Mesenchymal stem cell (in vitro differentiated cells and primary cell): Measurements from ENCODE around the gene ADAM12.
A peak's percentile ranks its signal among the peaks of the same experiment; 100 is the strongest.
"Not testable (repeated sequence)": the region's sequence is repeated elsewhere in the genome, so short reads cannot be mapped to it uniquely, and the experiment has no call there.

Experiments used
- DNase-seq: peaks from one replicate; pipeline ENCODE4 v3.0.0-alpha.2; 2013
- H2AFZ ChIP-seq: one replicate; pipeline ENCODE4 v1.6.1; 2013; ENCODE audit warnings: low read depth, mild to moderate bottlenecking, control low read depth, inconsistent platforms, low read length, moderate library complexity
- H2AK5ac ChIP-seq: 2 replicates; pipeline ENCODE4 v1.6.1; 2013; ENCODE audit warnings: low read length, moderate library complexity, mild to moderate bottlenecking, inconsistent platforms; ENCODE audit not compliant: severe bottlenecking
- H2BK120ac ChIP-seq: one replicate; pipeline ENCODE4 v1.6.1; 2013; ENCODE audit warnings: low read depth, mild to moderate bottlenecking, inconsistent platforms, low read length, moderate library complexity
- H2BK12ac ChIP-seq, 2 experiments: one replicate each; pipeline ENCODE4 v1.6.1; 2013; ENCODE audit warnings: inconsistent platforms in 2 of 2, low read length in 2 of 2, mild to moderate bottlenecking in 2 of 2, moderate library complexity in 2 of 2, control low read depth in 1 of 2
- H2BK15ac ChIP-seq: one replicate; pipeline ENCODE4 v1.6.1; 2013; ENCODE audit warnings: mild to moderate bottlenecking, low read depth, inconsistent platforms; ENCODE audit not compliant: poor library complexity, severe bottlenecking
- H2BK5ac ChIP-seq: 2 replicates; pipeline ENCODE4 v1.6.1; 2013; ENCODE audit warnings: low read depth, mild to moderate bottlenecking, low read length, control low read depth, inconsistent platforms; ENCODE audit not compliant: poor library complexity, severe bottlenecking
- H3K14ac ChIP-seq, 2 experiments: one replicate each; pipeline ENCODE4 v1.6.1; 2013; ENCODE audit warnings: inconsistent platforms in 2 of 2, low read length in 2 of 2, control low read depth in 1 of 2, mild to moderate bottlenecking in 1 of 2, moderate library complexity in 1 of 2
- H3K18ac ChIP-seq, 2 experiments: one replicate each; pipeline ENCODE4 v1.6.1; 2013; ENCODE audit warnings: inconsistent platforms in 2 of 2, low read length in 2 of 2, control low read depth in 1 of 2, low read depth in 1 of 2, mild to moderate bottlenecking in 1 of 2
- H3K23ac ChIP-seq, 2 experiments: one replicate each; pipeline ENCODE4 v1.6.1; 2013; ENCODE audit warnings: inconsistent platforms in 2 of 2, low read length in 2 of 2, mild to moderate bottlenecking in 2 of 2, moderate library complexity in 2 of 2, control low read depth in 1 of 2
- H3K27ac ChIP-seq: 2 replicates; pipeline ENCODE4 v1.5.1; 2013; ENCODE audit warnings: mild to moderate bottlenecking, moderate library complexity, low read length, control low read depth, inconsistent platforms; ENCODE audit not compliant: poor library complexity, severe bottlenecking
- H3K27me3 ChIP-seq, 2 experiments: 2 replicates each; pipeline versions ENCODE4 v1.6.1 to v1.7.0; 2013; ENCODE audit warnings: low read length in 2 of 2, mild to moderate bottlenecking in 2 of 2, moderate library complexity in 2 of 2, control low read depth in 1 of 2, inconsistent platforms in 1 of 2; ENCODE audit not compliant: control insufficient read depth in 1 of 2, insufficient read depth in 1 of 2
- H3K36me3 ChIP-seq, 2 experiments: 2 replicates each; pipeline versions ENCODE4 v1.6.1 to v1.7.0; 2013; ENCODE audit warnings: low read length in 2 of 2, control low read depth in 1 of 2, inconsistent platforms in 1 of 2, low read depth in 1 of 2, mild to moderate bottlenecking in 1 of 2; ENCODE audit not compliant: insufficient read depth in 2 of 2, control insufficient read depth in 1 of 2
- H3K4ac ChIP-seq, 2 experiments: one replicate each; pipeline ENCODE4 v1.6.1; 2013; ENCODE audit warnings: inconsistent platforms in 2 of 2, low read length in 2 of 2, mild to moderate bottlenecking in 2 of 2, moderate library complexity in 2 of 2, control low read depth in 1 of 2, low read depth in 1 of 2
- H3K4me1 ChIP-seq: 2 replicates; pipeline ENCODE4 v1.6.1; 2013; ENCODE audit warnings: low read depth, low read length, control low read depth; ENCODE audit not compliant: control insufficient read depth, insufficient read depth
- H3K4me2 ChIP-seq: 2 replicates; pipeline ENCODE4 v1.6.1; 2013; ENCODE audit warnings: low read length, mild to moderate bottlenecking, inconsistent platforms; ENCODE audit not compliant: poor library complexity, severe bottlenecking
- H3K4me3 ChIP-seq, 2 experiments: 2 replicates each; pipeline versions ENCODE4 v1.5.1 to v1.7.0; 2013; ENCODE audit warnings: low read length in 2 of 2, mild to moderate bottlenecking in 2 of 2, control low read depth in 1 of 2, low read depth in 1 of 2; ENCODE audit not compliant: insufficient read depth in 1 of 2
- H3K79me1 ChIP-seq: replicated peaks from 2 replicates; pipeline ENCODE4 v1.6.1; 2013; ENCODE audit warnings: mild to moderate bottlenecking, control low read depth, low read length, inconsistent platforms; ENCODE audit not compliant: poor library complexity, severe bottlenecking
- H3K9ac ChIP-seq: 2 replicates; pipeline ENCODE4 v1.7.0; 2013; ENCODE audit warnings: mild to moderate bottlenecking, low read length, moderate library complexity
- H3K9me3 ChIP-seq: 2 replicates; pipeline ENCODE4 v1.7.0; 2013; ENCODE audit warnings: mild to moderate bottlenecking, low read length; ENCODE audit not compliant: control insufficient read depth
- H4K8ac ChIP-seq: one replicate; pipeline ENCODE4 v1.6.1; 2013; ENCODE audit warnings: inconsistent platforms, mild to moderate bottlenecking, low read length, moderate library complexity
- H4K91ac ChIP-seq: one replicate; pipeline ENCODE4 v1.6.1; 2013; ENCODE audit warnings: mild to moderate bottlenecking, low read length, inconsistent platforms
- WGBS: methylation state at CpG from one replicate; pipeline ENCODE4 v1.1.7; 2013; ENCODE audit warnings: mixed read lengths; 5-methylcytosine and 5-hydroxymethylcytosine counted together

Gene ADAM12

GRCh38 chr10:126175641-126176262 lies 212.5 kb downstream of the ADAM12 start:
- no peak overlapping the region for H2BK12ac ChIP-seq
- no peaks in the 10 kb centered on the region for H3K9me3 ChIP-seq
- H3K4me1 ChIP-seq: peaks cover 9% of the 10 kb centered on the region
- no peak overlapping the region for H4K8ac ChIP-seq
- no peak overlapping the region for H2BK15ac ChIP-seq
- H3K4ac ChIP-seq: no peak overlapping the region
- peak overlapping the region; percentile 49 for H2BK5ac ChIP-seq
- no peak overlapping the region for H3K23ac ChIP-seq
- peak overlapping the region; percentile 1 for H3K4me2 ChIP-seq
- no peak overlapping the region for H3K4me3 ChIP-seq
- no peak overlapping the region for H3K9ac ChIP-seq
- WGBS: 75% methylated on average over 14 of the region's 14 CpGs
- H3K79me1 ChIP-seq: peaks cover 17% of the 10 kb centered on the region
- H3K36me3 ChIP-seq: peaks cover 0 to 28% of the 10 kb centered on the region in 2 experiments
- H3K14ac ChIP-seq: peak overlapping the region in 1 of 2 experiments; percentile 23
- H2AFZ ChIP-seq: no peak overlapping the region
- H2BK120ac ChIP-seq: peak overlapping the region; percentile 29
- H3K27me3 ChIP-seq: no peaks in the 10 kb centered on the region
- H3K18ac ChIP-seq: peak overlapping the region in 1 of 2 experiments; percentile 13
- peak overlapping the region; percentile 3 for H2AK5ac ChIP-seq
- H4K91ac ChIP-seq: peak overlapping the region; percentile 35
- H3K27ac ChIP-seq: peak overlapping the region; percentile 79
- no peak for DNase-seq

- not testable (repeated sequence) for H2BK120ac ChIP-seq, H3K27me3 ChIP-seq, H2AK5ac ChIP-seq, H3K4me2 ChIP-seq, H3K18ac ChIP-seq, H3K9me3 ChIP-seq, H3K4me3 ChIP-seq, H3K23ac ChIP-seq, H2BK12ac ChIP-seq, DNase-seq, H2BK5ac ChIP-seq, H4K91ac ChIP-seq, H3K9ac ChIP-seq, H2BK15ac ChIP-seq, H4K8ac ChIP-seq, H3K4ac ChIP-seq, H3K27ac ChIP-seq, H3K4me1 ChIP-seq, H3K14ac ChIP-seq, H2AFZ ChIP-seq
- peaks cover 3 to 25% of the 10 kb centered on the region in 2 experiments for H3K36me3 ChIP-seq
- WGBS: no CpG with 5 or more reads among the region's 1 CpG
- peaks cover 30% of the 10 kb centered on the region for H3K79me1 ChIP-seq
These were observed 215.5 kb downstream of the ADAM12 start for GRCh38 chr10:126172755-126173154.

GRCh38 chr10:126171555-126171954 lies 216.7 kb downstream of the ADAM12 start:
- H2BK15ac ChIP-seq: no peak overlapping the region
- H3K18ac ChIP-seq: peak overlapping the region in 1 of 2 experiments; percentile 6
- H3K4me1 ChIP-seq: peaks cover 8% of the 10 kb centered on the region
- H3K79me1 ChIP-seq: peaks cover 30% of the 10 kb centered on the region
- H3K4me2 ChIP-seq: no peak overlapping the region
- H3K23ac ChIP-seq: no peak overlapping the region
- H4K91ac ChIP-seq: no peak overlapping the region
- DNase-seq: peak; percentile 96
- H3K14ac ChIP-seq: no peak overlapping the region
- no peak overlapping the region for H2BK12ac ChIP-seq
- no peak overlapping the region for H2AK5ac ChIP-seq
- H3K36me3 ChIP-seq: peaks cover 3 to 31% of the 10 kb centered on the region in 2 experiments
- peak overlapping the region; percentile 55 for H3K27ac ChIP-seq
- no peaks in the 10 kb centered on the region for H3K9me3 ChIP-seq
- no peak overlapping the region for H2AFZ ChIP-seq
- H2BK5ac ChIP-seq: no peak overlapping the region
- H3K4me3 ChIP-seq: peak overlapping the region in 1 of 2 experiments; percentile 40
- 58% methylated on average over 5 of the region's 5 CpGs for WGBS
- H4K8ac ChIP-seq: peak overlapping the region; percentile 84
- H3K27me3 ChIP-seq: no peaks in the 10 kb centered on the region
- H2BK120ac ChIP-seq: no peak overlapping the region
- H3K9ac ChIP-seq: peak overlapping the region; percentile 78
- no peak overlapping the region for H3K4ac ChIP-seq

GRCh38 chr10:126170776-126171175 lies 217.5 kb downstream of the ADAM12 start:
- Histone ChIP-seq H3K4me1 (peaks cover 6% of the 10 kb centered on the region), H2BK5ac (no peak overlapping the region), H3K36me3 (peaks cover 3 to 28% of the 10 kb centered on the region in 2 experiments), H2AFZ (no peak overlapping the region), H3K79me1 (peaks cover 31% of the 10 kb centered on the region), H3K18ac (no peak overlapping the region), H4K91ac (no peak overlapping the region), H3K14ac (no peak overlapping the region), H2BK120ac (no peak overlapping the region), H3K9ac (peak overlapping the region; percentile 78), H2AK5ac (no peak overlapping the region), H3K27me3 (no peaks in the 10 kb centered on the region), H3K4ac (no peak overlapping the region), H2BK12ac (no peak overlapping the region), H3K27ac (no peak overlapping the region), H3K9me3 (no peaks in the 10 kb centered on the region), H3K4me3 (no peak overlapping the region), H4K8ac (no peak overlapping the region), H2BK15ac (no peak overlapping the region), H3K23ac (no peak overlapping the region), H3K4me2 (no peak overlapping the region)
- DNase-seq: no peak
- 62% methylated on average over 2 of the region's 2 CpGs for WGBS
